Activated CD4-positive, alpha-beta T cell treated with anti-CD3 and anti-CD28 coated beads, Interleukin-10, Interleukin-2, amounts not matched to agents 100 ng/mL and 50 ng/mL, durations not matched to agents 16 hours and 8 hours (primary cell): ENCODE measurements around the gene RPS6KA2.
"Not testable (repeated sequence)": the region's sequence is repeated elsewhere in the genome, so short reads cannot be mapped to it uniquely, and the experiment has no call there.

Experiments
- DNase-seq: peaks from one replicate; pipeline ENCODE4 v3.0.0-alpha.2; 2020

Gene RPS6KA2

DNA sequence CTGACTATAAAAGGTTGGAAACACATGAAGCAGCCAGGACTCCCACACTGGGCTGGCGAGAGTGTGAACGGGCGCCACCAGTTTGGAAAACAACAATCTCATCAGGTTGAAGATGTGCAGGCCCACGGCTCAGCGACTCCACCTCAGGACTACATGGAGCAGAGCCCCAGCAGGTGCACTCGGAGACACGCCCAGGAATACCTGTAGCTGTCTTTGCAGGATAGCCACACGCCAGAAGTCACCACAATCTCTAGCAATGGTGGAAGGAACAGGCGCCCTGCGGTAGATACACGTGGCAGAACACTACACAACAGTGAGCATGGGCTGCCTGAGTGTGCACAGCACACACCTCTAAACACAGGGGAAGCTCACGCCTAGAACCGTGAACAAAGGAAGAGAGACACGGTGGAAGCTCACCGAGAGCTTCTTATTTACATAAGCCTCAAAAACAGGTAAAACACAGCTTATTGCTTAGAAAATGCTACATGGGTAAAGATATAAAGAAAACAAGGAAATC lies 28.7 kb upstream of the RPS6KA2 start:
- no peak for DNase-seq

DNA sequence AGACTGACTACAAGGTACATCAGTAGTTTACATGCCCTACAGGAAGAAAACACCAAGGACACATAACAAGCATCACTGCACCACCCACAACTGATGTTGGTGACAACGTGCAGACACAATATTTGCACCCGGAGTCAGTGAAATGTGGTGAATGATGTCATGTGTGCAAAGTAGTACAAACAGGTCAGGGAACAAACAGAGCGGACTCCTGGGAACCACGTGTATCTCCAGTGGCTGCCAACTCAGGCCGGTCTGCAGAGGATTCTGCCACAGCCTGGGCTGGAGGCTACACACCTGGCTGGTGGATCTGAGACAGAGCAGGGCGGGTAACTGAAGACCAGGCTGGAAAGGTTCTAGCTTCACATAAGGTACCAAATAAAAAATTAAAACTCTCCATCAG lies 28.2 kb upstream of the RPS6KA2 start:
- no peak for DNase-seq

- no peak for DNase-seq
Observed at GRCh38 chr6:166654573-166654972, 27.5 kb upstream of the RPS6KA2 start.

DNA sequence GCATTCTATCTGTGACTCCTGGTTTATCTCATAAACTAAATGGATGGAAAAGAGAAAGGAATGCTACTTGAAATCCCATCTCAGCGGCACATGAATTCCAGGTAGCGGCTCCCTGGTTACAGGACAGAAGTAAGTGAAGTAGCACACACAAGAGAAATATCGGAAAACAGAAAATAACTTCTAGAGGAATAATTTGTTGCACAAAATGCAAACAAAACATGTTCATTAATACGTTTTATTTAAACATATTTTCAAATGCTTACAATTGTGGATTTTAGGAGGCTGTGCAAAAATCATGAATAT lies 26.5 kb upstream of the RPS6KA2 start:
- DNase-seq: no peak

GRCh38 chr6:166650824-166651807 lies 24.1 kb upstream of the RPS6KA2 start:
- DNase-seq: no peak

GRCh38 chr6:166650047-166650446 lies 23.0 kb upstream of the RPS6KA2 start:
- no peak for DNase-seq

GRCh38 chr6:166648846-166649245 lies 21.8 kb upstream of the RPS6KA2 start:
- no peak for DNase-seq

DNA sequence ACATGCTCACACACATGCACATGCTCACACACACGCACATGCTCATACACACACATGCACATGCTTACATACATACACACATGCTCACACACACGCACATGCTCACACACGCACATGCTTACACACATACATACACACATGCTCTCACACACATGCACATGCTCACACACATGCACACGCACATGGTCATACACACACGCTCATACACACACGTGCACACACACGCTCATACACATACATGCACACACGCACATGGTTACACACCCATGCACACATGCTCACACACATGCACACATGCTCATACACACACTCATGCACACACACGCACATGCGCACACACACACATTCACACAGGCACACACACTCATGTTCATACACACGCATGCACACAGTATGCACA lies 20.8 kb upstream of the RPS6KA2 start:
- DNase-seq: no peak

- no peak for DNase-seq
Observed at GRCh38 chr6:166646716-166647115, 19.7 kb upstream of the RPS6KA2 start.

DNA sequence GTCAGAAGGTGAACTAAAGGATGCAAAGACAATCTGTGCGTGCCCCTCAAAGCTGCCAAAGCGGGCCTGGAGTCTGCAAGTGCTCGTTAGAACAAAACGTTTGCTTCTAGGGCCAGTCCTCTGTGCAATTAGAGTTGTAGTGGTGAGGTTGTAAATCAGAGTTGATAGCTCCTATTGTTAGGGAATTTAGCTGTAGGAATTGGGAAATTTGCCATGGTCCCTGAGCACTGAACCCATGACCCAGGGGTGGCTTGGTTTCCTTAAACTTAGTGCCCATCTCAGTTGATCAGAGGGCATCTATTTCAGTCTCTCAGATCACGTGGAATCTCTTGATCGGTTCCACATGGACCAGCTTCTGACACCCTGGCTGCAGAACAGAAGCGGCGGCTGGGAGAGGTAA lies 18.8 kb upstream of the RPS6KA2 start:
- DNase-seq: no peak

DNA sequence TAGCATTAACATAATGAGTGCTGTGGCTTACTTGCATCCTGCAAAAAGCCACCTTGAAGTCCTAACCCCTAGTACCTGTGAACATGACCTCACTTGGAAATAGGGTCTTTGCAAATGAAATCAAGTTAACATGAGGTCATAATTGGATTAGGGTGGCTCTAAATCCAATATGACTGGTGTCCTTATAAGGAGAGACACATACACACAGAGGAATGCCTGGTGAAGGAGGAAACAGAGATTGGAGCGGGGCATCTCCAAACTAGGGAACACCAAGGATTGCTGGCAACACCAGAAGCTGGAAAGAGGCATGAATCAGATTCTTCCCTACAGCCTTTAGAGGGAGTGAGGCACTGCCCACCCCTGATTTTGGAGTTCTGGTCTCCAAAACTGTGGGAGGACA lies 17.6 kb upstream of the RPS6KA2 start:
- no peak for DNase-seq

DNA sequence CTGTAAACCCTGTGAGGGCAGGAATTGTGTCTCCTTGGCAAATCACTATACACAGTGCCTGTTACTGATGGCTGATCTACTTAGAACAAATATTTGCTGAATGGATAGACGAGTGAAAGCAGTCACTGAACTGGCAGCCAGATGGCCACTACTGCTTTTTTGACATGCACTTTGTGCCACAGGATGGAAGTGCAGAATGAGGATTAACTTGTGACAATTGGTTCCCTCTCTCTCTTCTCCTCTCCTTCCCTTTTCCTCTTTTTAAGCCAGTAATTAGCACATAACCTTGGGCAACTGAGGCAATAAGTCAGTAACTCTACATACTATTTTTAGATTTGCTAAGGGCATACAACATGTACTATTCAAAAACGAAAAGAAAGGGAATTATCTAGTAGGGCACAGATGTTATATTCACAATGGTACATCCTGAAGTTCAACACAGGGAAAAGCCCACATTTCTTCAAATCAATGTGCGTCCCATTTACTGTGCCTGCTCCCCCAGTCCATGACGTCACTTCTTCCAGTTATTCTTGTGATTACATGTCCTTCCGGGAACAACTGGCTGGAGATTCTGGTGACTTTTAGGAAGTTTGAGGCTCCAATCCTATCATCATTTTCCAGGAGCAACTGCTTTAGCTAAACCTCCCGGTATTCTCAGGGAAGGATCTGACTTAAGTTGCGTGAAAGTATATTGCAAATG lies 17.0 kb upstream of the RPS6KA2 start:
- DNase-seq: no peak

GRCh38 chr6:166642646-166643045 lies 15.6 kb upstream of the RPS6KA2 start:
- DNase-seq: no peak

DNA sequence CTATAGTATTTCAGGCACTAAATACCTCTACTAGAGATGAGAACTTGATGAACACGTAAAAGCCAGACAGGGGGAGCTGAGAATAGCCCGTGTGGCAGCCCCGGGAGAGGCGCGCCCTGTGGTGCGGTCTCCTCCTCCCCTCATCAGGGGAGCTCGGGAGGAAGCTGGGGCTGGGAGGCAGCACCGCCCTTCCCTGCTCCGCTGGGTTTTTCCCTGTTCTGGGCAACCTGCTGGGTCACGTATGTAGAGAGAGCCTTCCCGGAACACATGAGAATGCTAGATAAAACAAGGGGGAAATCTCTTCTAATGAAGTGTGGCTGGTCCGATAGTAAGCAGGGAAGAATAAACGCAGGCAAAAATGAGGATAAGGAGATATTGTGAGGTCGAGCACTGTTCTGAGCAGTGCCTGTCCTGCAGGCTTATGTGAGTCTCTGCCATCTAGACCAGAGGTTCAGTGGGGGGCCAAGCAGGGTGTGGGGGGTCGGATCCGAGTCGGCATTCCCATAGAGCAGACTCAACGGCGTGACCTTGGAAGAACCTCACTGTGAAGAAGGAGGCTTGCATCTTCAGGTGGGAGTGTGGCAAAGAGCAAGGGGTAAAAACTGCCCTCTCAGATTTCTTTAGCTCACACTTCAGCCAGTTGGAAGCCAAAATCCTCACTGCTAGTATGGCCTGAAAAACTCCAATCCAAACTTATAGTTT lies 13.4 kb upstream of the RPS6KA2 start:
- no peak for DNase-seq

GRCh38 chr6:166639921-166640320 lies 12.9 kb upstream of the RPS6KA2 start:
- no peak for DNase-seq

DNA sequence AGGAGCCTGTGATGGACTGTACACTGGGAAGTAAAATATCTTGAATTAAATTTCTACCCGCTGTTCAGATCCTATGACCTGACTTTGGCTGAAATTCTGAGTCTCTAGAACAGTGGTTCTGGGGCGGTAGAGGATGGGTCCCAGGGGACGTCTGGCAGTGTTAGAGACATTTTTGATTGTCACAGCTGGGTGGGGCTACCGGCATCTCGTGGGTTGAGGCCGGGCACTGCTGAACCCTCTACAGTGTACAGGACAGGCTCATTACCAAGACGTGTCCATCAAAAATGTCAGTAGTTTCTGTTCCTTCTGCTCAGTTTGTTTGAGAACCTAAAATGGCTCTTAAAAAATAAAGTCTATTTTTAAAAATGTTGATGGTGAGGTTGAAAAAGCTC lies 11.5 kb upstream of the RPS6KA2 start:
- no peak for DNase-seq

GRCh38 chr6:166637812-166638572 lies 10.9 kb upstream of the RPS6KA2 start:
- DNase-seq: no peak

GRCh38 chr6:166636934-166637333 lies 9.9 kb upstream of the RPS6KA2 start:
- DNase-seq: no peak

- no peak for DNase-seq
Observed at GRCh38 chr6:166636191-166636933, 9.3 kb upstream of the RPS6KA2 start.

DNA sequence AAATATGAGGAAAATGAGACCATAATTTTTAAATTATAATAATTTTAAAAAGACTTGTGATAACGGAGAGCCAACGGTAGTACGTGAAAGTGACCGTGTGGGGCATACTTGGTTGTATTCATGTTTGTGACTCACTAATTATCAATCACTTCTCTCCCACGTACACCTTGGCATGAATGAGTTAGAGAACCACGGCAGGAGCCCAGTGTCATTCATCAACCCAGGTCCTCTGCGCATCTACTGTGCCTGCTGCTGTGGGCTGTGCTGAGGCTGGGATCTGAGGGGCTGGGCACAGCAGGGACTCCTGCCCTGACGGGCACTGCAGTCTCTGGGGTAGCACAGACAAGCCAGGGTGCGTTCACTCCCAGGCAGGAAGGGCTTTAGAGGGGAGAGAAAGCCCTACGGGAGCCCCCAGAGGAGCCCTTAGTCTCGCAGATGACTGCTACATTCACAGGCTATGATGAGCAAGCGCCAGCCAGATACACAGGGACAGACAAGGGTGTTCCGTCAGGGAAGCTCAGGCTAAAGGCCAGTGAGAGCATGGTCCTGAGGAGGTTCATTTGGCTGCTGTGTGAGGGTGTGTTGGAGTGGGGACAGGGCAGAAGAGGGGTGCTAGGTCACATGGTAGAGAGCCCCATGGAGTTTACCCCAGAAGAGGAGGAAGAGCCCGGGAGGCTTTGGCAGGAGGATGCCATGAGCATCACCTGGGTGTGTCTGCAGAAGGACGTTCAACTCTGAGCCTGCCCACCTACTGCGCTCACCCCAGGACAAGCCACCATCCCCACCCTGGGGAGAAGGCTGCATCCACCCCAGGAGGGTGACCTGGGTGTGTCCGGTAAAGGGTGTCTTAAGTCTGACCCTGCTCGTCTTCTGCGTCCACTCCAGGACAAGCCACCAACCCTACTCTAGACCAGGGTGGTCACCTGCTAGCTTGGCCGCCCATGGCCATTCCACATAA lies 8.2 kb upstream of the RPS6KA2 start:
- DNase-seq: no peak

- DNase-seq: not testable (repeated sequence)
Observed at GRCh38 chr6:166634581-166634980, 7.5 kb upstream of the RPS6KA2 start.
